Peyer's patch (tissue), 4 donors: Measurements from ENCODE around the gene TTC23.

Source experiments
- POLR2A ChIP-seq, 2 donors: fragments of 450-650 bp; IDR thresholded peaks; one replicate each; pipeline ENCODE4 v1.5.1; 2017; ENCODE audit warnings: antibody characterized with exemption in 2 of 2, mild to moderate bottlenecking in 2 of 2, moderate library complexity in 2 of 2
- TF ChIP-seq, protein P1 (sequence below), 6 experiments: fragments of 450-650 bp in 4 of 6; fragments of 200-600 bp in 2 of 6; sonication (generic) in 1 of 6; IDR thresholded peaks; one replicate each; pipeline ENCODE4 v1.5.1; 2017 to 2019; ENCODE audit warnings: antibody characterized with exemption in 6 of 6, mild to moderate bottlenecking in 3 of 6, moderate library complexity in 1 of 6

GRCh38 chr15:99115300-99116215 lies 133.8 kb downstream of the TTC23 start:
- no peak for TF ChIP-seq POLR2A (IDR thresholded peaks at IDR 0.05)
- TF ChIP-seq, protein P1, sequence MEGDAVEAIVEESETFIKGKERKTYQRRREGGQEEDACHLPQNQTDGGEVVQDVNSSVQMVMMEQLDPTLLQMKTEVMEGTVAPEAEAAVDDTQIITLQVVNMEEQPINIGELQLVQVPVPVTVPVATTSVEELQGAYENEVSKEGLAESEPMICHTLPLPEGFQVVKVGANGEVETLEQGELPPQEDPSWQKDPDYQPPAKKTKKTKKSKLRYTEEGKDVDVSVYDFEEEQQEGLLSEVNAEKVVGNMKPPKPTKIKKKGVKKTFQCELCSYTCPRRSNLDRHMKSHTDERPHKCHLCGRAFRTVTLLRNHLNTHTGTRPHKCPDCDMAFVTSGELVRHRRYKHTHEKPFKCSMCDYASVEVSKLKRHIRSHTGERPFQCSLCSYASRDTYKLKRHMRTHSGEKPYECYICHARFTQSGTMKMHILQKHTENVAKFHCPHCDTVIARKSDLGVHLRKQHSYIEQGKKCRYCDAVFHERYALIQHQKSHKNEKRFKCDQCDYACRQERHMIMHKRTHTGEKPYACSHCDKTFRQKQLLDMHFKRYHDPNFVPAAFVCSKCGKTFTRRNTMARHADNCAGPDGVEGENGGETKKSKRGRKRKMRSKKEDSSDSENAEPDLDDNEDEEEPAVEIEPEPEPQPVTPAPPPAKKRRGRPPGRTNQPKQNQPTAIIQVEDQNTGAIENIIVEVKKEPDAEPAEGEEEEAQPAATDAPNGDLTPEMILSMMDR (IDR thresholded peaks at IDR 0.05) = no peak
